Astrocyte of the hippocampus (primary cell): ENCODE results near the gene CASR.

ENCODE experiments used
- DNase-seq: peaks from one replicate; pipeline ENCODE4 v3.0.0; 2011; ENCODE audit warnings: low read depth, low spot score

Gene CASR

DNA sequence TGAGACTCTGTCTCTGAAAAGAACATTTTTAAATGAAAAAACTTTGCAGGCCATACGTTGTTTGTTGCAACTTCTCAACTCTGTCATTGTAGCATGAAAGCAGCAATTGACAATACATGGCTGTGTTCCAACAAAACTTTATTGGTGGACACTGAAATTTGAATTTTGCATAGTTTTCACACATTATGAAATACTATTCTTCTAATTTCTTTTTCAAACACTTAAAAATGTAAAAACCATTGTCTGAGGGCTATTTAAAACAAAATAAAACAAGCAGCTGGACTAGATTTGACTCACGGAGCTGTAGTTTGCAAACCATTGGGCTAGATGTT is 123.1 kb downstream of the CASR start:
- no peak for DNase-seq

DNA sequence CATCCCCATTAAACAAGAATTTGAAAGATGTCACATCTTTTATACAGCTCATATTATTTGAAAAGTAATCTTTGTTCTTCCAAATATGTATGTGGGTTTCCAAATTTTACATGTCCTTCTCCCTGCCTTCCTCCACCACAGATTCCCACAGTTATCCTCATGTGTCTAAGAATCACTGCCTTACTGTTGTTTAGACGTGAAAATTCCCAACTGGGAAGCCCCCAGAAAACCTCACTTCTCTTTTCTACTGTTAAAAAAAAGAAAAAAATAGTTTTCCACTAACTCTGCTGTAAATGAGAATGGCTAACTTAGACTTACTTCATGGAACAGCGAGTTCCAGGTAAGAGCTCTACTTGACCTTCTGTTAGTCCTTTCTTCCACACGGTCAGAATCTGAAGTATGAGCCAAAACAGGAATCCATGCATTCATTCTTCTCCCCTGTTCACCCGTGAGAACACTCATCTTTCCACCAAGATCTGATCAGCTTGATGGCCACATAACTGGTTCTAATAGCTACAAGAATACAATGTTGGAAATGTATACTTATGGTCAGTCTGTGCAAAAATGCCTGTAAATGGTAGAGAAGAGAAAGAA is 123.7 kb downstream of the CASR start:
- no peak for DNase-seq

DNA sequence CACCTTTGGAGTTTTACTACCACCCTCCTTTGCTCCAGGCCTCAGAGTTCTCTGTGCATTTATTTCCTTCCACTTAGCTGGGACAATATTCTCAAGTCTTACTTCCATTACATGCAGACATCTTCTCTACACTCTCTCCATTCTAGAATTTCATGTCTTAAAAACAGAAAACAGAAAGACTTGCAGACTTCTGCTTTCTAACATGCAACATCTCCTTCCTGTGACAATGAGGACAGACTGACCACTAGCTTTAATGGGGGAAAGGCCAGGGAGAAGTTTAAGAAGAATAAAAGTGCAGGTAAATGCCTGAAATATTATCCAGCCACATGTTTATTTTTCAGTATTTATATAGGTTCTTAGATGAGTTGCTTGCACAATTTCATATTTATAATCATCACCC is 124.5 kb downstream of the CASR start:
- DNase-seq: no peak

DNA sequence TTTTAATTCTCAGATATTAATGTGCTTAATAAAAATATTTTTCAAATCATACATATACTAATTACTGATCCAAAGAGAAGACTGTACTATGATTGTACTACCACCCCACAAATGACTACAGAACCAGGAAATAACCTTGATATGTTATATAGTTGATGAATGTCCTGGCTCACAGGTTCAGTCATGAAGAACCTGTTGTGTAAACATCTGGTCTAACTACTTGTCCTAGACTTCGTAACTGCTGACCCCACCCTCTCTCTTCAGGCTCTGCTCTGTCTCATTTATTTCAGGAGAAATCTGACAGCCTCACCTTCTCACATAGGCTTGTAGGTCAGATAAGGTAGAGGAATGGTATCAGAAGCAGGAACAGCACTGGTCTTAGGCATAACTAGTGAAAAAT is 126.9 kb downstream of the CASR start:
- DNase-seq: no peak

DNA sequence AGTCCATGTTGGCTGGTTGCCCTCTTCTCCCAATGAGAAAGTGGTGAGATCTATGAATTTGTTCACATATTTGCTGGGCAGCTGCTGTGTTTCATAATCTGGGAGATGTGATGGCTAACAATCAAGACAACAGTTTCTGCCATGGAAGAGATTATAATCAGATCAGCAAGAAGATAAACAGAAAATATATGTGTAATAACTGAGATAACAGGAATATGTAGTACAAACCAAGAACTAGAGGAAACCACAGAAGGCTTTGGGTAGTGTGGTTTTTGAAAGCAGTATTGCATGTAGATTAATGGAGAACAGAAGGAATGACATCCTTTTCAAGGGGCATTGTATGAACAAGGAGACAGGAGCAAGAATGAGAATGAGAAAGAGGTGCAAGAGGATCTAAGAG is 129.4 kb downstream of the CASR start:
- DNase-seq: no peak

DNA sequence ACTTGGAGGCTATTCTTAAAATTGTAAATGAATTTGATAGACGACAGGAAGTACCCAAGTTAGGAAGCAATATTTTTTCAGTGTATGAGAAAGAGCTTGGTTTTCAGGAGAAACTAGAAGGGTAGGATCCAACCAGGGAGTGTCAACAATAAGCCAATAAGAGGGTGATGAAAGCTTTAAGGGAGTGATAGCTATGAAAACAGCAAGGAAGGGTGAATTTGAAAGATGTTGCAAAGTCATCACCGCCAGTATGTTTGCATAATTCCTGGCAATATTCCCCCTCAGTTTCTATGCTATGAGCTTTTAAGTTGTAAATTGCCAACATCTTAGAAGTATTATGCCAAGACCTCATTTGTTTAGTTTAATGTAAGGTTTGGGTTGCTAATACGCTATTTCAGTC is 129.8 kb downstream of the CASR start:
- no peak for DNase-seq

DNA sequence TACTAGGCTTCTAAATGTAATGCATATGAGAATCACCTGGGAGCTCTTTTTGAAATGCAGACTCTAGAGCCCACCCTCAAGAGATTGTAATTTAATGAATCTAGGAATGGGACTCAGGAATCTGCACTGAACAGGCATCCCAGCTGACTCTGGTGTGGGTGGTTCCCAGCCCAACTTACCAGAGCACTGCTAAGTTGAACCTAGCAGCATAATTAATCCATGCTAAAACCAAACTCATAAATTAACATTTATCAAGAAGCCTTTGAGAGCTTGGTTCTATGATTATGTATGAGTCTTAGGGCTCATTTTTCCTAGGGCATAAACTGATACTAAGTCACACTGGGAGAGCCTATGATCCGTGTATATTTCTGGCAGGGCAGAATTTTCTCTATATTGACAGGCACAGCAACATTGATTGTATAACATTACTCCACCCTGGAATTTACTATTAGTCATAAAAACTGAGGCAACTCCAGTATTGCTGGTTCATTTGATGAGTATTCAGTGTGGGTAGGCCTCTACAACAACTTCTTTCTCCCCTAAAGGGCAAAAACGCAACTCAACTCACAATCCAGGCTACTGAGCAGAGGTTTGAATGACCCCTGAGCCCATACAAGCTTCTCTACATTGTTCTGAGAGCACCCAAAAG is 130.9 kb downstream of the CASR start:
- DNase-seq: no peak

DNA sequence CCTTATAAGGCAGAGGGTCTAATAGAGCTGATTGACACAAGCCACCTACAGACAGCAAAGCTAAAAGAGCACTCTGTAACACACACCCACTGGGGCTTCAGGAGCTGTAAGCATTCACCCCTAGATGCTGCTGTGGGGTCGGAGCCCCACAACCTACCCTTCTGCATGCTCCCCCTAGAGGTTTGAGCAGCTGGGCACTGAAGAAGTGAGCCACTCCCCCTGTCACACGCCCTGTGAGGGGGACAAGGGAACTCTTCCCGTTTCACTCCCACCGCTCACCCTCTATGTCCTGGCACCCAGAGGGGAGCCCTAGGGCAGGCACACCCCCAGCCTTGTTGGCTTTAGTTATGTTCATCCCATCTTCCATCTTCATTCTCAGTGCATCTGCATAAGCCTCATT is 132.2 kb downstream of the CASR start:
- DNase-seq: no peak

DNA sequence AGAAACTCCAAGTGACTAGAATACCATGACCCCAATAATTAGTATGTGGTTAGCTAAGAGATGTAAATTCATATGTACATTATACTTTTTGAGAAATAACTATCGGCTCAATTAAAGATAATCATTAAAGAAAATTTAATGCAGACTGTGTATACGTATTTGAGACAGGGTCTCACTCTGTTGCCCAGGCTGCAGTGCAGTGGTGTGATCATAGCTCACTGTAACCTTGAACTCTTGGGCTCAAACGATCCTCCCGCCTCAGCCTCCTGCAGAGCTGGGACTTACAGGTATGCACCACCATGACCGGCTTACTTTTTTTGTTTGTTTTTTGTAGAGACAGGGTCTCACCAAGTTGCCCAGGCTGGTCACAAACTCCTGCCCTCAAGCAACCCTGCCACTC is 132.9 kb downstream of the CASR start:
- DNase-seq: no peak

DNA sequence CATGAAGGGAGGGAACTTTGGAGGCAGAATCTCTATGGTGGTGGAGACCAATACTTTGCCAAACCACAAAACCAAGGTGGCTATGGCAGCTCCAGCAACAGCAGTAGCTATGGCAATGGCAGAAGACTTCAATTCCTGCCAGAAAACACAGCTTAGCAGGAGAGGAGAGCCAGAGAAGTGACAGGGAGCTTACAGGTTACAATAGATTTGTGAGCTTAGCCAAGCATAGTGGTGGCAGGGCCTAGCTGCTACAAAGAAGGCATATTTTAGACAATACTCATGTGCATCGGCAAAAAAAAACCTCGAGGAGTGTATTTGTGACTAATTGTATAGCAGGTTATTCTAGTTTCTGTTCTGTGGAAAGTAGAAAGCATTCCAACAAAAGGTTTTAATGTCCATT is 135.2 kb downstream of the CASR start:
- DNase-seq: peak; percentile 32

DNA sequence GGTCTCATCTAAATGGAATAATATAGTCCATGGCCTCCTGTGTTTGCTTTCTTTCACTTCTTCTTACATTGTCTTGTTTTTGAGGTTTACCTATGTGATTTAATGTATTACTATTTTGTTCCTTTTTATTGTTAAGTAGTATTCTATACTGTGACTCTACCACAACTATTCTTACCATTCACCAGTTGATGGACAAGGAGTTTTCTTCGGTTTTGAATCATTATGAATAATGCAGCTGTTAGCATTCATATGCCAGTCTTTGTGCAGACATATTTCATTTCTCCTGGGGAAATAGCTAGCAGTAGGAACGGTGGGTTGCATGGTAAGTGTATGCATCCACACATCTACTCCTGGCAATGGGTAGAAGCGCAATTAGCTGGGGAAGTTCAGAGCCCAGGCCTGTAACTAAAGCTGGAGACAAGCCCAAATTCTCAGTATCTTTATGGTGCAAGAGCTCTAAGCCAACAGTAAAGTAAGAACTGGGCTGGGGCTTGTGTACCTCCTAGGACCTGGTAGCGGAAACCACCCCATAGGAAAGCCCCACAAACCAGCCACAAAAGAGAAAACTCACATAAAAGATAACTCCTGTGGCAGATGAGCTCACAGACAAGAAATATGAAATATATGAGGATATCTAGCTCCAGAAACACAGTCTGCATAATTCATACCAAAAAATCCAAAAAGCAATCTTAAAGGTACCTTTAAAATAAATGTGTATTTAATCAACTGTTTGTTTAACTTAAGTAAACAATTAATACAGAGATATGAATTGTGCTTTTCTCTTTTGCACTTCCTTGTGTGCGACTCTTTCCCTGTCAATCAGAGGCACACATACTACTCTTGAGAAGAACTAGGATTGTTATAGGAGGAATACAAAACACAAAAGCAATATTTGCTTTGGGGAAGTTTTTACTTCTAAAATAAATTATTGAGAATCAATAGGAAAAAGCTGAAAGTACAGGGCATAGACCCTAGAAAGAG is 138.9 kb downstream of the CASR start:
- DNase-seq: no peak

DNA sequence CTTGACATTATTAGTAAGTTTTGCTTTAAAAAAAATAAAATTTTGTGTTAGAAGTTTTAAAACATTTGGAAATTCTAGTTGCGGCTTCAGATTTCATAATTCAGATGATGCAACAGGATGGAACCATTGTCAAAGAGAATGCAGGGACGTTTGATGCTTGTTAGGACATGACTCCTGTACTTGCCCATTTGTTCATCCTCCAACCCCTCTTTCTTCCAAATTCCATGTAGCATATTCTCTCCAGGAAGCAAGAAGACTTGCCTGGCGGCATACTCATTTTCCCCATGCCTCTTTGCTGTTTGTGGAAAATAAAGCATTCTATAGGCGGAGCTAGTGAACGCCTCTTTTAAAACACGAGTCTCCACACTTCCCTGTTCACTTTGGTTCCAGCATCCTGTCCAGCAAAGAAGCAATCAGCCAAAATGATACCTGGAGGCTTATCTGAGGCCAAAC is 141.4 kb downstream of the CASR start, which contains the start of gene CSTA:
Gene CSTA, plus strand, starts transcription at position 378 of the 453 bp plus-strand sequence. Its CDS starts 45 bp downstream, at position 423.
- DNase-seq: no peak

DNA sequence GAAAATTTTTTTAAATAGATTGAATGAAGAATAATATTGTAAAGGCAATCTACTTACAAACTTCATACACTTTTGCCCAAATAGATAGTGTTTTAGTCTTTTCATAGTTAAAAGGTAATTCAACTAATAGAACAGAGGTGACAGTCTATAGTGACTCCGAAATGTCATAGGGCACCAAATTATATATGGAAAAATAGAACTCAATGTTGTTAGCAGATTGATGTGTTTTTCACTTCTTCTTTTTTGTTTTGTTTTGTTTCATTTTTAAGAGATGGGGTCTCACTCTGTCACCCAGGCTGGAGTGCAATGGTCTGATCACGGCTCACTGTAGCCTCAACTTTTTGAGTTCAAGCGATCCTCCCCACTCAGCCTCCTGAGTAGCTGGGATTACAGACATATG is 142.3 kb downstream of the CASR start:
- DNase-seq: no peak

DNA sequence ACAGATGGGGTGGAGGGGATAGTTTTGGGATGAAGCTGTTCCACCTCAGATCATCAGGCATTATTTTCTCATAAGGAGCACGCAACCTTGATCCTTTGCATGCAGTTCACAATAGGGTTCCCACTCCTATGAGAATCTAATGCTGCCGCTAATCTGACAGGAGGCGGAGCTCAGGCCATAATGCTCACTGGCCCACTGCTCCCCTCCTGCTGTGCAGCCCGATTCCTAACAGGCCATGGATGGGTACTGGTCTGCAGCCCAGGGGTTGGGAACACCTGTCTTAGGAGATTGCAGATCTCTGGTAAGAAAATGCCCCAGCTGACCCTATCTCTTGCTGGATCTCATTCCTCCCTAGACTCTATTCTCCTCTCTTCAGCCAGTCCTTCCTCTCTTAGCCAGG is 148.4 kb downstream of the CASR start:
- no peak for DNase-seq

DNA sequence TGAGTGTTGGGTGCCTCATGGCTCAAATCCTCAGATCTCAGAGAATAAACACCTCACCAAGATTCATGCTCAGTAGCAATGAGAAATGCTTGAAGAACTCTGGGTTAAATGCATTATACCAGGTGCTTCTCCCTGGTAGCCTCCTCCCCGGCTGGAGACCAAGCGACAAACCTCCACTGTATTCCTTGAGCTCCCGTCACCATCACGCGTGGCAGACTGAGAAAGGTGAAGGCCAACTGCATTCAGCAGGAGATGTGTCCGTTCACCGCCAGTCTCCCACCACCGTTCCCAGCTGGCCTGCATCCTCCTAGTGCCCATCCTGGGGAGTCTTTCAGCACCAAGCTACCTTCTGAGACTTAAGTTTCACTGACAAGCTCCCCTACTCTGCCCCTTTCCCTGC is 149.1 kb downstream of the CASR start:
- DNase-seq: no peak
